Gastrocnemius medialis (tissue), 4 donors: Measurements from ENCODE around the gene TMEM161B. TPM values are rescaled to one million over a fixed set of nuclear protein-coding genes. Genes with fewer than 3 reads are reported as not detected.

Source experiments
- ATAC-seq, 2 donors: fragments of 150-250 bp; one replicate each; pipeline ENCODE4 v1.9.1; 2016
- DNase-seq, 2 donors: peaks; one replicate each; pipeline ENCODE4 v3.0.0-alpha.2; 2019
- H3K27ac ChIP-seq, 4 donors: fragments of 200-600 bp; sonication (generic); 1 replicate in 1 of 4; 2 replicates in 3 of 4; pipeline ENCODE4 v1.5.1; 2016 to 2018; ENCODE audit warnings: mild to moderate bottlenecking in 2 of 4, moderate library complexity in 1 of 4
- H3K27me3 ChIP-seq, 3 donors: fragments of 200-600 bp; sonication (generic) in 2 of 3; 1 replicate in 1 of 3; 2 replicates in 2 of 3; pipeline versions ENCODE4 v1.5.1 to v1.6.0; 2016 to 2019; ENCODE audit warnings: mild to moderate bottlenecking in 1 of 3, moderate library complexity in 1 of 3
- H3K36me3 ChIP-seq, 2 donors: fragments of 200-600 bp; sonication (generic) in 1 of 2; one replicate each; pipeline ENCODE4 v1.5.1; 2017 to 2018
- H3K4me1 ChIP-seq, 2 donors: fragments of 200-600 bp; sonication (generic) in 1 of 2; one replicate each; pipeline ENCODE4 v1.5.1; 2016 to 2017; ENCODE audit warnings: mild to moderate bottlenecking in 2 of 2
- H3K4me3 ChIP-seq, 4 donors: fragments of 200-600 bp; sonication (generic) in 3 of 4; 1 replicate in 1 of 4; 2 replicates in 3 of 4; pipeline ENCODE4 v1.5.1; 2016 to 2019; ENCODE audit warnings: mild to moderate bottlenecking in 2 of 4
- H3K9me3 ChIP-seq, 3 donors: fragments of 200-600 bp; sonication (generic) in 2 of 3; 1 replicate in 1 of 3; 2 replicates in 2 of 3; pipeline ENCODE4 v1.5.1; 2016 to 2019
- POLR2A ChIP-seq, 2 donors: fragments of 450-650 bp; IDR thresholded peaks; one replicate each; pipeline ENCODE4 v1.6.1; 2017; ENCODE audit warnings: antibody characterized with exemption in 2 of 2, mild to moderate bottlenecking in 2 of 2, moderate library complexity in 2 of 2
- in situ Hi-C, 4 donors: fragments of 200-750 bp; cut with MboI; loops; one replicate each; pipeline versions ENCODE4 v1.15.0 to v1.8.0; 2017; ENCODE audit warnings: low sequenced_read_pairs in 4 of 4
- intact Hi-C: fragments of 100-400 bp; cut with DNase I; formaldehyde crosslinking; loops from one replicate; pipeline ENCODE4 v1.15.1; 2023; ENCODE audit warnings: low total_unique reads
- total RNA-seq, 4 donors: library from RNA; depleted of rRNA; stranded (reverse); fragments of >200 nt; gene quantifications; one replicate each; pipeline versions ENCODE4 v1.1.0 to v1.2.3, GENCODE V29; 2016
- TF ChIP-seq, protein P1 (sequence below), 5 experiments: fragments of 450-650 bp in 3 of 5; fragments of 200-600 bp in 2 of 5; sonication (generic) in 2 of 5; IDR thresholded peaks in 4 of 5; conservative IDR thresholded peaks in 1 of 5; 1 replicate in 4 of 5; 2 replicates in 1 of 5; pipeline ENCODE4 v1.5.1; 2016 to 2019; ENCODE audit warnings: antibody characterized with exemption in 5 of 5, mild to moderate bottlenecking in 3 of 5, moderate library complexity in 3 of 5

TMEM161B gene
- total RNA-seq, 4 donors from 2014 or later, result 5.8 to 13.6 (median 6.3) TPM

GRCh38 chr5:88288528-88289197 lies 20.0 kb upstream of the TMEM161B start:
- Histone ChIP-seq H3K27ac (no peak overlapping the region), H3K4me1 (no peaks in the 10 kb centered on the region), H3K9me3 (no peaks in the 10 kb centered on the region), H3K36me3 (peaks cover 0 to 36% of the 10 kb centered on the region in 2 donors), H3K27me3 (no peaks in the 10 kb centered on the region), H3K4me3 (no peak overlapping the region)
- DNase-seq (no peak), ATAC-seq (no peak)
- TF ChIP-seq POLR2A (IDR thresholded peaks at IDR 0.05), result no peak
- in situ Hi-C loops (no loop called here), intact Hi-C loops (no loop called here)

DNA sequence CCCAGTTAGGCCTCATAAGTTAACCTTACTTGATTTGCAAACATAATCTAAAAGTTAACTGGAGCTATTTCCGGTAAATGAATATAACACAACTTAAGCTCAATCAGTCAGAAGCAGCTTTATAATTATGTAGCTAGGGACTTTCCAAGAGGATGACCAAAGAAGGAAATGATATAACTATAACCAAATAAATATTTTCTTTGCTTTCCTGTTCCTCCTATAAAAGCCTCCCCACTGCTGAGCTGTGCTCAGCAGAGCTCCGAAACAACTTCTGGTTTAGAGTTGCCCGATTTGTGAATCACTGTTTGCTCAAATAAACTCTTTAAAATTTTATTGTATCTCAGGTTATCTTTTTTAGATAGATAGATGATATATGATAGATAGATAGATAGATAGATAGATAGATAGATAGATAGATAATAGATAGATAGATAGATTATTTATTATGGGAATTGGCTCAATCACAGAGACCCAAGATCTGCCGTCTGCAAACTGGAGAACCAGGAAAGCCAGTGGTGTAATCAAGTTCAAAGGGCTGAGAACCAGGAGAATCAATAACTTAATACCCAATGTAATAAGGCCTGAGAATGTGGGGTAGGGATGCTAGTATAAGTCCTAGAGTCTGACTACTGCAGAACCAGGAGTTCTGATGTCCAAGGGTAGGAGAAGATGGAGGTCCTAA lies 19.3 kb upstream of the TMEM161B start:
- H3K27me3 ChIP-seq, result no peaks in the 10 kb centered on the region
- H3K27ac ChIP-seq, result no peak overlapping the region
- H3K4me1 ChIP-seq, result no peaks in the 10 kb centered on the region
- intact Hi-C loops, result no loop called here
- H3K4me3 ChIP-seq, result no peak overlapping the region
- ATAC-seq (no peak), DNase-seq (no peak)
- TF ChIP-seq POLR2A (IDR thresholded peaks at IDR 0.05), result no peak
- TF ChIP-seq, protein P1, sequence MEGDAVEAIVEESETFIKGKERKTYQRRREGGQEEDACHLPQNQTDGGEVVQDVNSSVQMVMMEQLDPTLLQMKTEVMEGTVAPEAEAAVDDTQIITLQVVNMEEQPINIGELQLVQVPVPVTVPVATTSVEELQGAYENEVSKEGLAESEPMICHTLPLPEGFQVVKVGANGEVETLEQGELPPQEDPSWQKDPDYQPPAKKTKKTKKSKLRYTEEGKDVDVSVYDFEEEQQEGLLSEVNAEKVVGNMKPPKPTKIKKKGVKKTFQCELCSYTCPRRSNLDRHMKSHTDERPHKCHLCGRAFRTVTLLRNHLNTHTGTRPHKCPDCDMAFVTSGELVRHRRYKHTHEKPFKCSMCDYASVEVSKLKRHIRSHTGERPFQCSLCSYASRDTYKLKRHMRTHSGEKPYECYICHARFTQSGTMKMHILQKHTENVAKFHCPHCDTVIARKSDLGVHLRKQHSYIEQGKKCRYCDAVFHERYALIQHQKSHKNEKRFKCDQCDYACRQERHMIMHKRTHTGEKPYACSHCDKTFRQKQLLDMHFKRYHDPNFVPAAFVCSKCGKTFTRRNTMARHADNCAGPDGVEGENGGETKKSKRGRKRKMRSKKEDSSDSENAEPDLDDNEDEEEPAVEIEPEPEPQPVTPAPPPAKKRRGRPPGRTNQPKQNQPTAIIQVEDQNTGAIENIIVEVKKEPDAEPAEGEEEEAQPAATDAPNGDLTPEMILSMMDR (IDR thresholded peaks at IDR 0.05 in 4 of 5, conservative IDR thresholded peaks at IDR 0.05 in 1 of 5), result no peak
- in situ Hi-C loops, result no loop called here
- H3K9me3 ChIP-seq, result no peaks in the 10 kb centered on the region
- H3K36me3 ChIP-seq, result peaks cover 0 to 39% of the 10 kb centered on the region in 2 donors

- H3K4me3 ChIP-seq, result no peak overlapping the region
- ATAC-seq (no peak), DNase-seq (no peak)
- H3K9me3 ChIP-seq, result no peaks in the 10 kb centered on the region
- in situ Hi-C loops (no loop called here), intact Hi-C loops (no loop called here)
- no peaks in the 10 kb centered on the region for H3K4me1 ChIP-seq
- H3K27ac ChIP-seq, result no peak overlapping the region
- no peak for TF ChIP-seq POLR2A (IDR thresholded peaks at IDR 0.05)
- TF ChIP-seq, protein P1 (IDR thresholded peaks at IDR 0.05 in 4 of 5, conservative IDR thresholded peaks at IDR 0.05 in 1 of 5), result no peak
- no peaks in the 10 kb centered on the region for H3K27me3 ChIP-seq
- peaks cover 0 to 45% of the 10 kb centered on the region in 2 donors for H3K36me3 ChIP-seq
Observed at GRCh38 chr5:88287302-88287701, 18.7 kb upstream of the TMEM161B start.

DNA sequence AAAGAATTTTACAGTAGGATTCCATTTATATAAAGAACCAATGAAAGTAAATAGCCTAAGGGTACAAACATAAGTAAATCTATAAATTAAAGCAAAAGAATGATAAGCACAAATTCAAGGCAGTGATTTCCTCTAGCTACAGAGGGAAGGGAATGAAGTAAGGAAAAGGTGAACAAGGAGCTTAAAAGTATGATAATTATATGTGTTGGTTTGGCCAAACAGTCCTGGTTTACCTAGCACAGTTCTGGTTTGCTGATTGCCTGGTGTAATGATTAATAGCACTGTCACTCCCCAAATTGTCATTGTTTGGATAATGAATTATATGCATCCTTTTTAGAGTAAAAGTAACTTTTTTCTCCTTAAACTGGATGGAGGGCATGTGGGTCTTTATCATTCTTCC lies 15.0 kb upstream of the TMEM161B start:
- ATAC-seq, result no peak
- TF ChIP-seq, protein P1 (IDR thresholded peaks at IDR 0.05 in 4 of 5, conservative IDR thresholded peaks at IDR 0.05 in 1 of 5), result no peak
- no peak for TF ChIP-seq POLR2A (IDR thresholded peaks at IDR 0.05)
- H3K9me3 ChIP-seq, result no peaks in the 10 kb centered on the region
- peaks cover 0 to 28% of the 10 kb centered on the region in 2 donors for H3K36me3 ChIP-seq
- no peak overlapping the region for H3K27ac ChIP-seq
- no peak overlapping the region for H3K4me3 ChIP-seq
- H3K27me3 ChIP-seq, result no peaks in the 10 kb centered on the region
- DNase-seq, result no peak
- in situ Hi-C loops (no loop called here), intact Hi-C loops (no loop called here)
- H3K4me1 ChIP-seq, result no peaks in the 10 kb centered on the region

DNA sequence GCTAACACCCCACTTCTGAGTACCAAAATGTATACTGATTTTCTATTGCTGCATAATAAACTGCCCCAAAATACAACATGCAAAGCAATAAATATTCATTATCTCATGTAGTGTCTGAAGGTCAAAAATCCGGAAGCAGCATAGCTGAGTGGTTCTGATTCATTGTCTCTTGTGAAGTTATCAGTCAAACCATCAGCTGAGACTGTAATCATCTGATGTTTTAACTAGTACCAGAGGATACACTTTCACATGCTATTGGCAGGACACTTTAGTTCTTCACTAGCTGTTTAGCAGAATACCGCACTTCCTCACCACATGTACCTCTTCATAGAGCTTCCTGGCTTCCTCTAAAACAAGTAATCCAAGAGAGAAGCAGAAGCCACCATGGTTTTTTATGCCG lies 12.7 kb upstream of the TMEM161B start:
- in situ Hi-C loops (no loop called here), intact Hi-C loops (no loop called here)
- no peaks in the 10 kb centered on the region for H3K27me3 ChIP-seq
- H3K9me3 ChIP-seq, result no peaks in the 10 kb centered on the region
- ATAC-seq (no peak), DNase-seq (no peak)
- H3K27ac ChIP-seq, result no peak overlapping the region
- no peak overlapping the region for H3K4me3 ChIP-seq
- H3K36me3 ChIP-seq, result peaks cover 0 to 35% of the 10 kb centered on the region in 2 donors
- TF ChIP-seq, protein P1 (IDR thresholded peaks at IDR 0.05 in 4 of 5, conservative IDR thresholded peaks at IDR 0.05 in 1 of 5), result no peak
- TF ChIP-seq POLR2A (IDR thresholded peaks at IDR 0.05), result no peak
- no peaks in the 10 kb centered on the region for H3K4me1 ChIP-seq
